HTERT RPE-1 (cell line): ENCODE measurements around the gene MYO15B.

Experiments used
- in situ Hi-C: fragments of 300-500 bp; cut with MboI; formaldehyde crosslinking; loops from 4 replicates; pipeline ENCODE4 v1.14.3; 2020; ENCODE audit warnings: low sequenced_read_pairs

The MYO15B gene

DNA sequence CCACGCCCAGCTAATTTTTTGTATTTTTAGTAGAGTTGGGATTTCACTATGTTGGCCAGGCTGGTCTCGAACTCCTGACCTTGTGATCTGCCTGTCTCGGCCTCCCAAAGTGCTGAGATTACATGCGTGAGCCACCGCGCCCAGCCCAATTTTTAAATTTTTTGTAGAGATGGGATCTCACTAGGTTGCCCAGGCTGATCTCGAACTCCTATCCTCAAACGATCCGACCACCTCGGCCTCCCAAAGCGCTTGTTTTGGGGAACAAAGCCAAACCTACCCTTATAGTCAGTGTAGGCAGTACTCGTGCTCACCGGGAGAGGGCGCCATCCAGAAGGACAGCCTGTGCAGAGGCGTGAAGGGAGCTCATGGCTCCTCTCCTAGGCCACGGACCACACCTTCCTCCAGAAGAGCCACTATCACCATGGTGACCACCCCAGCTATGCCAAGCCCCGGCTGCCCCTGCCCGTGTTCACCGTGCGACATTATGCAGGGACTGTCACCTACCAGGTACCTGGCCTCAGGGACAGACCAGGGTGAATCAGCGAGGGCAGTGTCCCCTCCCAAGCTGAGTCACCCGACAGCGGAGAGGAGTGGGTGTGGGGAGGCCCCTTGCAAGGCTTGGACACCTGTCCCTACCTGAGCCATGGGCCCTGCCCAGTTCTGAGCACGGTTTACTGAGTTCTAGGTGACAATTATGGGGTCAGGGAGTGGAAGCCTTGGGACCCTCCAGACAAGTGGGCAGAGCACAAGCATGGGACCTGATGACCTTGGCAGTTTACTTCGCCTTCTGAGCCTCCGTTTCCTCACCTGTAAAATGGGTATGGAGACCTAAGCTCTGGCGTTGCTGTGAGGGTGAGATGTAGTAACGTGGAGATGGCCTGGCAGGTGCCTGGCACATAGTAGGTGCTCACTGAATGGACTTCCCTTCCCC, 13.7 kb downstream of the MYO15B start:
- in situ Hi-C loops: no loop called here

DNA sequence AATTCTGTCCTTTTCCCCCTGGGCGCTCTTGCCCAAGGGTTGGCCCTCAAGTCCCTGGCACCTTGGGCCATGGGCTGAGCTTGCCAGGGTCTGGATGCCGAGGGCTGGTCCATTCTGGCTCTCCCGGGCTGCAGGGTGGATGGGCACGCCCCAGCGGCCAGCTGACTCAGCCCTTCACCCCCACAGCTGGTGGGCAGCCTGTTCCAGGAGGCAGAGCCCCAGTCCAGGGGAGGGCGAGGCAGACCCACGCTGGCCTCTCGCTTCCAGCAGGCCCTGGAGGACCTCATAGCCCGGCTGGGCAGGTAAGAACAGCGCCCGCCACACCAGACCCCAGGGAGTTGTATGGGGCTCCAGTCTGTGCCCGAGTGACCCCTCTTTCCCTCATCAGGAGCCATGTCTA, 15.0 kb downstream of the MYO15B start:
- in situ Hi-C loops: no loop called here

GRCh38 chr17:75603123-75603522, 15.5 kb downstream of the MYO15B start:
- in situ Hi-C loops: no loop called here

DNA sequence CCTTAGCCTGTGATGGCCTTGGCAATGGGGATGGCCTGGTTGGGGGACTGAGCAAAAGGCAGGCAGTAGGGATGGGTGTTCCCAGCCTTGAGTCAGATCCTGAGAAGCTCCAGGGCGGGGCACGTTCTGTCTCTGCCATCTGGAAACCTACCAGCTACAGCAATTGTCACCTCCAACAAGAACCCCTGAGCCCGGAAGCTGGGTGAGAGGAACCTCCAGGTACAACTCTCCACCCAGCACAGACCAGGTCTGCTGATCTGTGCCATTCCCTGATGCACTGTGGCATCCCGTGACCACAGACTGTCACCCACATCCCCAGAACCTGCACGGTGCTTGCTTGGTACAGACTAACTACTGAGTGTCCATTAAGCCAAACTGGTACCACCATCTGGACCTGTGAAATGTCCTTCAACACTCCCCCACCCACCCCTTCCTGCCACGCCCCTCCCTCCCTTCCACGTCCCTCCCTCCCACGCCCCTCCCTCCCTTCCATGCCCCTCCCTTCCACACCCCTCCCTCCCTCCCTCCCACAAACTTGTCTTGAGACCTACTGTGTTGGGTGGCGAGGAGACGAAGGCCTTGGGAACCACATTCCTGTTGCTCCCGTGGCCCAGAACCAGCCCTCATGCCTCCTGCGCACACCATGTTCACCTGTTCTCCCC, 16.6 kb downstream of the MYO15B start:
- in situ Hi-C loops: no loop called here

GRCh38 chr17:75605790-75606189, 18.2 kb downstream of the MYO15B start:
- in situ Hi-C loops: no loop called here

DNA sequence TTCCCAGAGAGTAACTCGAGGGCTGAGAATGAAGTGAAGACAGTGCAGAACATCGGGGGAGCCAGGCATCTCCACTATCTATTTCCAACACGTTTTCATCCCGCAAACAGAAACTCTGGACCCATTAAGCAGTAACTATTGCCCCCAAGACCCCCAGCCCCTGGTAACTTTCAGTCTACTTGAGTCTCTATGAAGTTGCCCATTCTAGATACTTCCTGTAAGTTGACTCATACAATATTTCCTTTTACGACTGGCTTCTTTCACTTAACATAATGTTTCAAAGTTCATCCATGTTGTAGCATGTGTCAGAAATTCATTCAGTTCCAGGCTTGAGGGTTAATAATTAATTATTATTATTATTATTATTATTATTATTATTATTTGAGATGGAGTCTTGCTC, 19.5 kb downstream of the MYO15B start:
- in situ Hi-C loops: no loop called here

- in situ Hi-C loops: no loop called here
These were observed 22.7 kb downstream of the MYO15B start for GRCh38 chr17:75610103-75610984.

- in situ Hi-C loops: no loop called here
These were observed 24.3 kb downstream of the MYO15B start for GRCh38 chr17:75611851-75612429.

DNA sequence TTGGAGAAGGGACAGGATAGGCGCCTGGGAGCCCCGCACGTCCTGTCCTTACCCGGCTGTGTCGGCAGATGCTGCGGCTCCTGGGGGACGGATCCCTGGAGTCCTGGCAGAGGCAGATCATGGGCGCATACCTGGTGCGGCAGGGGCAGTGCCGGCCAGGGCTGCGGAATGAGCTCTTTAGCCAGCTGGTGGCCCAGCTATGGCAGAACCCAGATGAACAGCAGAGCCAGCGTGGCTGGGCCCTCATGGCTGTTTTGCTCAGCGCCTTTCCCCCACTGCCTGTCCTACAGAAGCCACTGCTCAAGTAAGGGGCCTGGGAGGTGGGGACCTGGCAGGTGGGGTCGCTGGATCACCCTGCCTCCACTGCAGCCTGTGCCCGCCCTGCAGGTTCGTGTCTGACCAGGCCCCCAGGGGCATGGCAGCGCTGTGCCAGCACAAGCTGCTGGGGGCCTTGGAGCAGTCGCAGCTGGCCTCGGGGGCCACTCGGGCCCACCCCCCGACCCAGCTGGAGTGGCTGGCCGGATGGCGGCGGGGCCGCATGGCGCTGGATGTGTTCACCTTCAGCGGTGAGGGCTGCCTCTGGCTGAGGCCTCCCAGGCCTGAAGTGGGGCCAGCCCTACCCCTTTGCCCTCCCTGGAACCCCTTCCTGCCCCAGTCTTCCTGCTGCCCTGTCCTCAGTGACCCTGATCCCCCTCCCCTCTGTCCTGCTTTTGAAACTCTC, 25.5 kb downstream of the MYO15B start:
- in situ Hi-C loops: no loop called here

GRCh38 chr17:75614006-75614405, 26.4 kb downstream of the MYO15B start:
- in situ Hi-C loops: no loop called here

DNA sequence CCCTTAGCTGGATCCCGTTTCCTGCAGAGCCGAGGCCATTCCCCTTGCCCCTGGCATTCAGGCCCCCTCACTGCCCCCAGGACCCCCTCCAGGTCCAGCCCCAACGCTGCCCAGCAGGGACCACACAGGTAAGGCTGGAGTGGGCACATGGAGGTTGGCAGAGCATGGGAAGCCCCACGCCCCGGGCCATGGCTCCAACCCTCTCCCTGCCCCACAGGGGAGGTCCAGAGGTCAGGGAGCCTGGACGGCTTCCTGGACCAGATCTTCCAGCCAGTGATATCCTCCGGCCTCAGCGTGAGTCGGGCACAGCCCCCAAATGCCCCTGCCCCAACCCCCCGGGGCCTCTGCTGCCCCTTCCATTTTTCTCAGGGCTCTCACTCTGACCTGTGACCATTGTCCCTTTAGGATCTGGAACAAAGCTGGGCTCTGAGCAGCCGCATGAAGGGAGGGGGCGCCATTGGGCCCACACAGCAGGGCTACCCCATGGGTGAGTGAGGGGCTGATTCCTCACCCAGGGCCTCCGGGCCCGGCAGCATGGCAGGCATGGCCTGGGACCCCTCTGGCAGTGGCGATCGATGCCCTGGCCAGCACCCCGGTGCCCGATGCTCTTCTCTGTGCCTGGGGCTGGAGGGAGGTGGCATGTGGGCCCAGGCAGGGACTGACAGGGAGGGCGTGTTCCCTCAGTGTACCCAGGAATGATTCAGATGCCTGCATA, 27.1 kb downstream of the MYO15B start:
- in situ Hi-C loops: no loop called here

DNA sequence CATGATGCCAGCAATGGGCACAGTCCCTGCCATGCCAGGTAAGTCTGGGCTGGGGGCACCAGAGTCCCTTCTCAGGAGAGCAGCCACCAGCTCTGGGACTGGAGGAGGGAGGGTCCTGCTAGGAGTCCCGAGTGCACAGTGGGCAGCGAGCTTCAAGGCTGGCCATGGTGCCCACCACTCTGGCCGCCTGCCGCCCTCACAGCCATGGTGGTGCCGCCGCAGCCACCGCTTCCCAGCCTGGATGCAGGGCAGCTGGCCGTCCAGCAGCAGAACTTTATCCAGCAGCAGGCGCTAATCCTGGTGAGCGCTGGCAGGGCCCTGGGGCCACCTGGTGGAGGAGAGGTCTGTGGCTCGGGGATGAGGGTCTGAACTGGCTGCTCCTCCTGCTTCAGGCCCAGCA, 27.7 kb downstream of the MYO15B start:
- in situ Hi-C loops: no loop called here

DNA sequence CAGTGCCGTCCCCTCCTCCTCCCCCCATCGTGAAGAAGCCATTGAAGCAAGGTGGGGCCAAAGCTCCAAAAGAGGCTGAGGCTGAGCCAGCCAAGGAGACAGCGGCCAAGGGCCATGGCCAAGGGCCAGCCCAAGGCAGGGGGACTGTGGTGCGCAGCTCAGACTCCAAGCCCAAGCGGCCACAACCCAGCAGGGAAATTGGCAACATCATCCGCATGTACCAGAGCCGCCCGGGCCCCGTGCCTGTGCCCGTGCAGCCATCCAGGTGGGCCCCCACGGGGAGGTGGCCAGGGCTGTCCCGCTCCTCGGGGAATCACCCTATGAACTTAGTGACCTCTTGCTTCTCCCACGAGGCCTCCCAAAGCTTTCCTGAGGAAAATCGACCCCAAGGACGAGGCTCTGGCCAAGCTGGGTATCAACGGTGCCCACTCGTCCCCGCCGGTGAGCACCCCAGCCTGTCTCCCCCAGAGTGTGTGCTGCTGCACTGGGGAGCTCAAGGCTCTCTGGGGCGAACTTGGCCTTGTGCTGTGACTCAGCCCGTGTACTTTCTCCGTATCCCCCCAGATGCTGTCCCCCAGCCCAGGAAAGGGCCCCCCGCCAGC, 29.0 kb downstream of the MYO15B start:
- in situ Hi-C loops: no loop called here

- in situ Hi-C loops: no loop called here
These were observed 29.6 kb downstream of the MYO15B start for GRCh38 chr17:75617218-75617617.

DNA sequence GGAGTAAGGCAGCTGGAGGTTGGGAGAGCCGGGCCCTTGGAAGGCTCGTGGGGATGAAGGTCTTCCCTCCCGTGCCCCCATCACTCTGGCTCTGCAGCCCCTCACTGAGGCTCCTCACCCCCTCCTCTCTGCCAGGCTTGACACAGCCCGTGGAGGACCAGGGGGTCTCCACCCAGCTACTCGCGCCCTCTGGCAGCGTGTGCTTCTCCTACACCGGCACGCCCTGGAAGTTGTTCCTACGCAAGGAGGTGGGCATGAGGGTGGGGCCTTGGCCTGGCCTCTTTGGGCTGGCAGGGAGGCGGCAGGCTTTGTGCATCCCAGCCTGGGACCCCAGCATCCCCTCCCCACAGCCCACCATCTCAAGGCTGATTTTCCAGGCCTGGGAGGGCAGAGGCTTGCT, 30.1 kb downstream of the MYO15B start:
- in situ Hi-C loops: no loop called here

GRCh38 chr17:75619506-75620431, 32.2 kb downstream of the MYO15B start:
- in situ Hi-C loops: no loop called here

- in situ Hi-C loops: no loop called here
These were observed 33.9 kb downstream of the MYO15B start for GRCh38 chr17:75621489-75621888.

DNA sequence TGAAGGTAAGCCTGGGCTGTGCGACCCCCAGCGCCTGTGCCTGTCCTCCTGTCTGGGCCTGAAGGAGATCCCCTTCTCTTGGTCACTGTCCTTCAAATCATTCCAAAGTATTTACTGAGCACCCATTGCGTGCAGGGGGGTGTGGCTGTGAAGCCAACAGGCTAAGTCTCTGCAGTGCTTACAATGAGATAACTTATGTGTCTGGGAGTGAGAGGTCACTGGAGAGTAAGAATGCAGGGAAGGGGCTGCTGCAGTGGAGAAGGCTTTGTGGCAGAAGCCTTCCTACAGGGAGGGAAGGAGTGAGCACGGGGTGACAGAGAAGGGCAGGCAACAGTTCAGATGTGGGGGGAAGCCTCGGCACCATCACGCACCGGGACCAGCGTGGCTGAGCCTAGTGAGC, 34.5 kb downstream of the MYO15B start:
- in situ Hi-C loops: no loop called here
